GM12878 (cell line): ENCODE measurements around the gene RFX7. TPM values are rescaled to one million over a fixed set of nuclear protein-coding genes. Genes with fewer than 3 reads are reported as not detected.

Experiments
- BACH1 ChIP-seq: fragments of 450-650 bp; IDR thresholded peaks from 2 replicates; pipeline ENCODE4 v1.6.1; 2017; ENCODE audit warnings: mild to moderate bottlenecking, borderline replicate concordance
- BMI1 ChIP-seq: fragments of 450-650 bp; IDR thresholded peaks from 2 replicates; pipeline ENCODE4 v1.6.1; 2016; ENCODE audit warnings: mild to moderate bottlenecking, moderate library complexity, borderline replicate concordance
- HDAC6 ChIP-seq: fragments of 200-600 bp; sonication (generic); IDR thresholded peaks from one replicate; pipeline ENCODE4 v1.8.0; 2017; ENCODE audit warnings: antibody characterized with exemption; ENCODE audit not compliant: unreplicated experiment
- JUND ChIP-seq: IDR thresholded peaks from 2 replicates; pipeline ENCODE4 v1.6.1; 2012; ENCODE audit warnings: low read depth, mild to moderate bottlenecking, low read length, improper control_type of control experiment, moderate library complexity
- LARP7 ChIP-seq: fragments of 450-650 bp; IDR thresholded peaks from 2 replicates; pipeline ENCODE4 v1.6.1; 2017; ENCODE audit warnings: mild to moderate bottlenecking
- MTA3 ChIP-seq: IDR thresholded peaks from 2 replicates; pipeline ENCODE4 v1.6.1; 2012; ENCODE audit warnings: low read length, inconsistent platforms, borderline replicate concordance
- MYB ChIP-seq: fragments of 150-350 bp; IDR thresholded peaks from 2 replicates; pipeline ENCODE4 v1.6.1; 2014; ENCODE audit warnings: mild to moderate bottlenecking, low read depth, low read length, borderline replicate concordance
- NFIC ChIP-seq: IDR thresholded peaks from 2 replicates; pipeline ENCODE4 v1.6.1; 2012; ENCODE audit warnings: low read depth, mild to moderate bottlenecking, inconsistent platforms, low read length, moderate library complexity
- PAX5 ChIP-seq: IDR thresholded peaks from 2 replicates; pipeline ENCODE4 v1.6.1; 2011; ENCODE audit warnings: low read depth, low read length, borderline replicate concordance
- SP1 ChIP-seq: IDR thresholded peaks from one replicate; pipeline ENCODE4 v1.6.1; 2011; ENCODE audit warnings: low read depth, low read length
- SUZ12 ChIP-seq: fragments of 200-600 bp; sonication (generic); IDR thresholded peaks from one replicate; pipeline ENCODE4 v1.6.1; 2018; ENCODE audit warnings: antibody characterized with exemption, mild to moderate bottlenecking; ENCODE audit not compliant: unreplicated experiment
- TAF1 ChIP-seq: IDR thresholded peaks from 2 replicates; pipeline ENCODE4 v1.6.1; 2011; ENCODE audit warnings: mild to moderate bottlenecking, low read depth, low read length, borderline replicate concordance
- TCF3 ChIP-seq: IDR thresholded peaks from 2 replicates; pipeline ENCODE4 v1.6.1; 2012; ENCODE audit warnings: low read depth, mild to moderate bottlenecking, low read length, borderline replicate concordance; ENCODE audit not compliant: insufficient read depth
- TCF7 ChIP-seq: IDR thresholded peaks from 2 replicates; pipeline ENCODE4 v1.6.1; 2014; ENCODE audit warnings: antibody characterized with exemption, borderline replicate concordance
- ZBED1 ChIP-seq: IDR thresholded peaks from 2 replicates; pipeline ENCODE4 v1.6.1; 2016; ENCODE audit warnings: borderline replicate concordance
- ZNF384 ChIP-seq: IDR thresholded peaks from 2 replicates; pipeline ENCODE4 v1.6.1; 2012; ENCODE audit warnings: low read depth, mild to moderate bottlenecking, low read length, improper control_type of control experiment, borderline replicate concordance
- polyA plus RNA-seq, 11 experiments: library from polyadenylated mRNA; depleted of rRNA in 4 of 11; unstranded in 6 of 11; stranded (reverse) in 5 of 11; fragments of >200 nt; fragmentation: Nextera tagmentation in 4 of 11; fragmentation: Illumina TruSeq in 1 of 11; extraction: Ambion mirVana in 4 of 11; extraction: Trizol in 1 of 11; gene quantifications; 1 replicate in 1 of 11; 2 replicates in 10 of 11; pipeline versions ENCODE4 v1.2.1 to v1.2.3, GENCODE V29; 2011 to 2016; ENCODE audit warnings: inconsistent platforms in 2 of 11, missing spikeins in 2 of 11, low read depth in 1 of 11
- total RNA-seq, 4 experiments: library from RNA; depleted of rRNA in 3 of 4; stranded (reverse); fragments of >200 nt in 3 of 4; fragmentation: Illumina TruSeq in 1 of 4; extraction: Trizol in 1 of 4; gene quantifications; 2 replicates each; pipeline versions ENCODE4 v1.2.1 to v1.2.3, GENCODE V29; 2013 to 2021
- TF ChIP-seq, protein P1 (sequence below): fragments of 450-650 bp; formaldehyde crosslinking; IDR thresholded peaks from 2 replicates; pipeline ENCODE4 v1.4.0; 2020; ENCODE audit warnings: mild to moderate bottlenecking, moderate library complexity
- TF ChIP-seq, protein P2 (sequence below): IDR thresholded peaks from 2 replicates; pipeline ENCODE4 v1.6.1; 2012; ENCODE audit warnings: low read depth, low read length, improper control_type of control experiment
- TF ChIP-seq, protein P3 (sequence below): fragments of 450-650 bp; IDR thresholded peaks from 2 replicates; pipeline ENCODE4 v1.6.1; 2016; ENCODE audit warnings: mild to moderate bottlenecking
- TF ChIP-seq, protein P4 (sequence below): fragments of 450-650 bp; IDR thresholded peaks from 2 replicates; pipeline ENCODE4 v1.6.1; 2017; ENCODE audit warnings: borderline replicate concordance
- TF ChIP-seq, protein P5 (sequence below), 3 experiments: IDR thresholded peaks in 2 of 3; conservative IDR thresholded peaks in 1 of 3; 2 replicates each; pipeline ENCODE4 v1.5.1; 2011; ENCODE audit warnings: low read depth in 3 of 3, low read length in 3 of 3, mild to moderate bottlenecking in 3 of 3, control low read depth in 2 of 3, moderate library complexity in 2 of 3, inconsistent platforms in 1 of 3, mixed read lengths in 1 of 3; ENCODE audit not compliant: control insufficient read depth in 2 of 3, insufficient read depth in 1 of 3; ENCODE audit errors: extremely low read depth in 1 of 3

Gene RFX7
- total and polyA plus RNA-seq, 10 of the 15 experiments (the other 5 are each of a cell fraction or from before 2014, with no cell fraction given) = 3.2 to 31.4 (median 10.7) TPM

DNA sequence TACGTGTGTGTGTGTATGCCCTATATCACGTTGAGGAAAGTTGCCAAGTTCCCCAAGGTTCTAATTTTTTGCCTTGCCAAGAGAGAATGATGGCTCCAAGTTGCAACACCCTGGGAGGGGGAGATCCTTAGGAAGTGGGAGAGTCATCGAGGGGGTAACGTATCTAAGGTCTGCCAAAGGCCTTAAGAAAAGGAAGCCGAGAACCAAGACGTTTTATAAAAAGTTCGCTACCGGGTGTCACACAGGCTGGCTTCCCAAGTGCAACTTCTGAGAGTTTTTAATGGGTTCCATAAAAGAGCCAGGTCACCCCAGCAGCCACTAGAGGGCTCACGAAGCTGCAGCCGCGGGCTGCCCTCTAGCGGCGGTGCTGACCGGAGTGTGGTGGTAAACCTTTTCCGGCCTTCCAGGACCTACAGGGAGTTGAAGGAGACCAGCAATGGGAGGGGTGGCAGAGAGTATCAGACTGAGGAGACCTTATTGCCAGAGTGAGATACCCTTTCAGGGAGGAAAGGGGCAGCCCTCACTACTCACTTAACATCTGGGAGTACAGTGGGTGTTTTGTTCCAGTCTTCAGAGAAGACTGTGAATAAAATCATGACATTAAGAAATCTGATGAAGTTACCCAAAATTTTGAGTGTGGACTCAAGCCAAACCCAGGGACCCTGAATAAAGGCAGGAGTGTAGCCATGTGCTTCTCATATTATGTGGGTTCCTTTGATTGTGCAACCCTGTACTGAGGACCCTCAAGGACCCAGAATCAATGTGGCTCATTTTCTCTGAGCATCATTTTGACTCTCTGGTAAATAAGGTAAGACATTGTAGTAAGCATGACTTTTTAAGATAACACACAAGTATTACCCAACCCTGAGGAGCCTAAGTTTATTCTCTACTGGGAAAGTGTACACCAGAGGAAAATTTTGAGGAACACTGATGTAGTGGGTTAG is 2.5 kb upstream of the RFX7 start (continued):
- TF ChIP-seq, protein P1, sequence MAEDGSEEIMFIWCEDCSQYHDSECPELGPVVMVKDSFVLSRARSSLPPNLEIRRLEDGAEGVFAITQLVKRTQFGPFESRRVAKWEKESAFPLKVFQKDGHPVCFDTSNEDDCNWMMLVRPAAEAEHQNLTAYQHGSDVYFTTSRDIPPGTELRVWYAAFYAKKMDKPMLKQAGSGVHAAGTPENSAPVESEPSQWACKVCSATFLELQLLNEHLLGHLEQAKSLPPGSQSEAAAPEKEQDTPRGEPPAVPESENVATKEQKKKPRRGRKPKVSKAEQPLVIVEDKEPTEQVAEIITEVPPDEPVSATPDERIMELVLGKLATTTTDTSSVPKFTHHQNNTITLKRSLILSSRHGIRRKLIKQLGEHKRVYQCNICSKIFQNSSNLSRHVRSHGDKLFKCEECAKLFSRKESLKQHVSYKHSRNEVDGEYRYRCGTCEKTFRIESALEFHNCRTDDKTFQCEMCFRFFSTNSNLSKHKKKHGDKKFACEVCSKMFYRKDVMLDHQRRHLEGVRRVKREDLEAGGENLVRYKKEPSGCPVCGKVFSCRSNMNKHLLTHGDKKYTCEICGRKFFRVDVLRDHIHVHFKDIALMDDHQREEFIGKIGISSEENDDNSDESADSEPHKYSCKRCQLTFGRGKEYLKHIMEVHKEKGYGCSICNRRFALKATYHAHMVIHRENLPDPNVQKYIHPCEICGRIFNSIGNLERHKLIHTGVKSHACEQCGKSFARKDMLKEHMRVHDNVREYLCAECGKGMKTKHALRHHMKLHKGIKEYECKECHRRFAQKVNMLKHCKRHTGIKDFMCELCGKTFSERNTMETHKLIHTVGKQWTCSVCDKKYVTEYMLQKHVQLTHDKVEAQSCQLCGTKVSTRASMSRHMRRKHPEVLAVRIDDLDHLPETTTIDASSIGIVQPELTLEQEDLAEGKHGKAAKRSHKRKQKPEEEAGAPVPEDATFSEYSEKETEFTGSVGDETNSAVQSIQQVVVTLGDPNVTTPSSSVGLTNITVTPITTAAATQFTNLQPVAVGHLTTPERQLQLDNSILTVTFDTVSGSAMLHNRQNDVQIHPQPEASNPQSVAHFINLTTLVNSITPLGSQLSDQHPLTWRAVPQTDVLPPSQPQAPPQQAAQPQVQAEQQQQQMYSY (CRISPR knock-in tag) = no peak
- TF ChIP-seq, protein P2, sequence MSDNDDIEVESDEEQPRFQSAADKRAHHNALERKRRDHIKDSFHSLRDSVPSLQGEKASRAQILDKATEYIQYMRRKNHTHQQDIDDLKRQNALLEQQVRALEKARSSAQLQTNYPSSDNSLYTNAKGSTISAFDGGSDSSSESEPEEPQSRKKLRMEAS = no peak
- TF ChIP-seq TCF3 (no peak), PAX5 (peak; percentile 89; the same call in 1 of the 2 replicates), BACH1 (no peak), LARP7 (peak; percentile 75; the same call in 1 of the 2 replicates), NFIC (no peak; the same call in 1 of the 2 replicates), JUND (0 out of 2 replicates have a peak, but pooled peaks have one; percentile 13), MTA3 (no peak), SUZ12 (no peak), TCF7 (peak; percentile 42; the same call in 1 of the 2 replicates), ZBED1 (no peak), MYB (no peak), ZNF384 (peak; percentile 89), SP1 (peak; percentile 31), HDAC6 (no peak), BMI1 (no peak), TAF1 (peak; percentile 80)
- TF ChIP-seq, protein P3, sequence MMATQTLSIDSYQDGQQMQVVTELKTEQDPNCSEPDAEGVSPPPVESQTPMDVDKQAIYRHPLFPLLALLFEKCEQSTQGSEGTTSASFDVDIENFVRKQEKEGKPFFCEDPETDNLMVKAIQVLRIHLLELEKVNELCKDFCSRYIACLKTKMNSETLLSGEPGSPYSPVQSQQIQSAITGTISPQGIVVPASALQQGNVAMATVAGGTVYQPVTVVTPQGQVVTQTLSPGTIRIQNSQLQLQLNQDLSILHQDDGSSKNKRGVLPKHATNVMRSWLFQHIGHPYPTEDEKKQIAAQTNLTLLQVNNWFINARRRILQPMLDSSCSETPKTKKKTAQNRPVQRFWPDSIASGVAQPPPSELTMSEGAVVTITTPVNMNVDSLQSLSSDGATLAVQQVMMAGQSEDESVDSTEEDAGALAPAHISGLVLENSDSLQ = no peak
- TF ChIP-seq, protein P4, sequence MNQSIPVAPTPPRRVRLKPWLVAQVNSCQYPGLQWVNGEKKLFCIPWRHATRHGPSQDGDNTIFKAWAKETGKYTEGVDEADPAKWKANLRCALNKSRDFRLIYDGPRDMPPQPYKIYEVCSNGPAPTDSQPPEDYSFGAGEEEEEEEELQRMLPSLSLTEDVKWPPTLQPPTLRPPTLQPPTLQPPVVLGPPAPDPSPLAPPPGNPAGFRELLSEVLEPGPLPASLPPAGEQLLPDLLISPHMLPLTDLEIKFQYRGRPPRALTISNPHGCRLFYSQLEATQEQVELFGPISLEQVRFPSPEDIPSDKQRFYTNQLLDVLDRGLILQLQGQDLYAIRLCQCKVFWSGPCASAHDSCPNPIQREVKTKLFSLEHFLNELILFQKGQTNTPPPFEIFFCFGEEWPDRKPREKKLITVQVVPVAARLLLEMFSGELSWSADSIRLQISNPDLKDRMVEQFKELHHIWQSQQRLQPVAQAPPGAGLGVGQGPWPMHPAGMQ = no peak
- TF ChIP-seq, protein P5, sequence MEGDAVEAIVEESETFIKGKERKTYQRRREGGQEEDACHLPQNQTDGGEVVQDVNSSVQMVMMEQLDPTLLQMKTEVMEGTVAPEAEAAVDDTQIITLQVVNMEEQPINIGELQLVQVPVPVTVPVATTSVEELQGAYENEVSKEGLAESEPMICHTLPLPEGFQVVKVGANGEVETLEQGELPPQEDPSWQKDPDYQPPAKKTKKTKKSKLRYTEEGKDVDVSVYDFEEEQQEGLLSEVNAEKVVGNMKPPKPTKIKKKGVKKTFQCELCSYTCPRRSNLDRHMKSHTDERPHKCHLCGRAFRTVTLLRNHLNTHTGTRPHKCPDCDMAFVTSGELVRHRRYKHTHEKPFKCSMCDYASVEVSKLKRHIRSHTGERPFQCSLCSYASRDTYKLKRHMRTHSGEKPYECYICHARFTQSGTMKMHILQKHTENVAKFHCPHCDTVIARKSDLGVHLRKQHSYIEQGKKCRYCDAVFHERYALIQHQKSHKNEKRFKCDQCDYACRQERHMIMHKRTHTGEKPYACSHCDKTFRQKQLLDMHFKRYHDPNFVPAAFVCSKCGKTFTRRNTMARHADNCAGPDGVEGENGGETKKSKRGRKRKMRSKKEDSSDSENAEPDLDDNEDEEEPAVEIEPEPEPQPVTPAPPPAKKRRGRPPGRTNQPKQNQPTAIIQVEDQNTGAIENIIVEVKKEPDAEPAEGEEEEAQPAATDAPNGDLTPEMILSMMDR (IDR thresholded peaks at IDR 0.05 in 2 of 3, conservative IDR thresholded peaks at IDR 0.05 in 1 of 3; ENCODE audit: control insufficient read depth in 2 of 3, extremely low read depth in 1 of 3, insufficient read depth in 1 of 3, low read depth in 3 of 3, low read length in 3 of 3) = peak; percentile 100; a peak in 5 of 6 replicates
